ENCODE results near the gene C16orf74. TPM values are rescaled to one million over a fixed set of nuclear protein-coding genes. Genes with fewer than 3 reads are reported as not detected.

C16orf74 gene
- total RNA-seq (ENCODE audit: insufficient read depth, low replicate concordance) = 11.3 TPM

DNA sequence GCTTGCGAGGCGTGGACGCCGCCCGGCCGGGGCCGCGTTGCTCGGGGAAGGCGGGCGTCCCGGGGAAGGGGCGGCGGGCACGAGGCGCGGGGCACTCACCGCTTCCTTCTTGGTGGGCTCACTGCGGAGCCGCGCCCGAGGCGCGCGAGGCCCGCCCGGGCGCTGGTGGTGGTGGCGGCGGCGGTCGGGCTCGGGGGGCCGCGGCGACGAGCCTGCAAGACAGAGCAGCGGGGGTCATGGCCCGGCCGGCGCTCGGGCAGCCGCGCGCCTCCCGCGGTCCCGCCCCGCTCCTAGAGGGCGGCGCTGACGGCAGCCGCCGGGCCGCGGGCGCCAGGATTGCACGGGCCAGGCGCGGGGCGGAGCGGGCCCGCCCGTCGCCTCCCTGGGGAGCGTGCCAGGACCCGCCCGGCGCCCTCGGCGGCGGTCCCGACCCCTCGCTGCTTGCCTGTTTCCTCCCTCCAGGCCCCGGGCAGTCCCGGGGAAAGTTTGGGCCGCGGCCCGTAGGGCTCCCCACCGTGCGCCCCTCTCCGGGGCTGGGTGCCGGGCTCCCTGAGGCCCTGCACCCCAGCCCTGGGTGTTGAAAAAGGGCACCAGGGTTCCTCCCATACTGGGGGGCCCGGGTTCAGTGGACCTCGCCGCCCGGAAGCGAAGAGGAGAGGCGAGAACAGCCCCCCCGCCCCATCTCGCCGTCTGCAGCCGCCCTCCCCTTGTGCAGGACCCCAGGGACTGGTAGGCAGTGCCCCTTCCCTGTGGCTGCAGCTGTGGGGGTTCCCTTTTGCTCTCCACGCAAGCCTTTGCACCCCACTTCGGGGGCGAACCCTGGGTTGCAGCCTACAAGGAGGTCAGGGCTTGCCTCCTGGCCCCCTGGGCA, at the start of gene C16orf74:
C16orf74 (minus strand) TSS at position 270 of the 871 bp plus-strand sequence. CDS start 15,879 bp downstream, outside the sequence.
- DNase-seq (ENCODE audit: low spot score) = peak; percentile 67

DNA sequence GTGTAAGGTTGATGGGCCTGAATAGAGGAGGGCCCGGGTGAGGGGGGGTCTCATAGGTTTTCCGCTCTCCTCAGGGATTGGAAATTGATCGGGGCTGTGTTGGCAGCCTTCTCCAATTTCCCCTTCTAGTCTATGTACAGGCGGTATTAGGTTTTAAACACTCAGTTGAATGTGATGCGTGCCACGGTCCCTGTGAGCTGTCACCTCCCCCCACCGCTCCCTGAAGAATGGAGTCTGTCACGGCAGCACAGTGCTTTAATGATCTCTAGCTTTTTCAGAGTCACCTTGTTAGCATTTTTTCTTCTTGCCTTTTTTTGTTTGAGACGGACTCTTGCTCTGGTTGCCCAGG, 49.4 kb upstream of the C16orf74 start:
- no peak for DNase-seq (ENCODE audit: low spot score)

DNA sequence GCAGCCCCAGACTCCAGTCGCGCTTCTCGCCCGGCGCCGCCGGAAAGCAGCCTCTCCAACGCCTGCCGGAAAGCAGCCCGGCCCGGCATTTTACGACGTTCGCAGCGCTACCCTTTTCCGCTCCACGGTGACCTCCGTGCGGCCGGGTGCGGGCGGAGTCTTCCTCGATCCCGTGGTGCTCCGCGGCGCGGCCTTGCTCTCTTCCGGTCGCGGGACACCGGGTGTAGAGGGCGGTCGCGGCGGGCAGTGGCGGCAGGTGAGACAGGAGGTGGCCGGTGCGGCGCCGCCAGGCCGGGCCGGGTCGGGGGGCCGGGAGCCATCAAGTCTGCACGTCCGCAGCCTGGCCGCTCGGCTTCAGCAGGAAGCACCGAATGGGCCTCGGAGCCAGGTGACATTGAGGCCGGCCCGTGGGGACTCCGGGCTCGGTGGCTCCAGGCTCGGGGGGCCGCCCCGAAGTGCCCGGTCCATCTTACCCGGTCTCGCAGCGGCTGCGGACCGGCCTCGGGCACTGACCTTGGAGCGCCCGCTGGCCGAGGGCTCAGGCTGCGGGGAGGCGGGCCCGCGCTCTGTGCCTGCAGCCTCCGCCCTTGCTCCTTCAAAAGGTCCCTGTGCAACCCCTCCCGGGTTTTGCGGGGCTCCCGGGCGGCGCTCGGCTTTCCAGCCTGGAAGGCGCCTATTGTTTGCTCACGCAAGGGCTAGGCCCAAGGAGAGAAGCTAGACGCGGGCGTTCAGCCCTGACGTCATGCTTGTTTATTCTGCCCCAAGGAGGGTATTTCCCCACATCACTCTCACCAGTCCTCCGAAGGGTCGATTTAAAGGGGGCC, 48.8 kb upstream of the C16orf74 start, which contains the start of the genes COX4I1 and EMC8:
COX4I1 (plus strand) TSS at position 199 of the 824 bp plus-strand sequence. CDS start 1,511 bp downstream, outside the sequence.
EMC8 (minus strand) TSS at position 48 of the 824 bp plus-strand sequence. CDS start 249 bp downstream, outside the sequence.
- DNase-seq (ENCODE audit: low spot score) = peak; percentile 96

- no peak for DNase-seq (ENCODE audit: low spot score)
Measured at GRCh38 chr16:85798901-85799496, 48.1 kb upstream of the C16orf74 start.

DNA sequence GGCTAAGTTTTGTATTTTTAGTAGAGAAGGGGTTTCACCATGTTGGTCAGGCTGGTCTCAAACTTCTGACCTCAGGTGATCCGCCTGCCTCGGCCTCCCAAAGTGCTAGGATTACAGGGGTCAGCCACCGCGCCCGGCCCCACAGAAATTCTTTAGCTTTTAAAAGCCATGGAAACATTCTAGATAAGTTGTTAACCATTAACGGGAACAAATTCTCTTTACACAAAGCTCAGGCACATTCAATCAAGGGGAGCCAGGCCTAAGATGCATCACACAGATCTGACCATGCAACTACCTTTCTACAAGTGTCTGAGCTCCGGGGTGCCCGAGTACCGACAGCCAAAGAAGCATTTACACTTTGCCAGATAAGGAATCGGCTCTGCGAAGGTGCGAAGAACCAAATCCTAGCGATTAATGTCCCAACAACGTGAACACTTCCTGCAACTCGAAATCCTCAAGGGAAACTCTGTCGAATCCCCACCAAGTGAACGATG, 47.4 kb upstream of the C16orf74 start:
- no peak for DNase-seq (ENCODE audit: low spot score)

DNA sequence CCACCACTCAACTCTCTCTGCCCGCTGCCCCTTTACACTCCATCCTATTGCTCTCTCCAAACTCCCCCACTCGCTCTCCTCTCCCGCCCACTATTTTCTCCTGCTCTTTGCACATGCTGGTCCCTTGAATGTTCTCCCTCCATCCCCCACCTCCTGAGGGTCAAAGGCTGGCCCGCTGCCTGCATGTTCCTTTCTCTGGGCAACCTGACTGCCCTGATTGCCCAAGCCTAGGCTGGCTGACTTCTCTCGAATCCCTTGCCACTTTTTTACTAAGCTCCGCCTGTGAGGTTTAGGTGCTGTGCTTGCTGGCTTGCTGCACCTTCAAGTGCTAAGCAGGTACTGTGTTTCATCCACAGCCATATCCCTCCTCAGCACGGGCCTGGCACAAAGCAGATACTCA, 45.7 kb upstream of the C16orf74 start:
- DNase-seq (ENCODE audit: low spot score) = no peak

DNA sequence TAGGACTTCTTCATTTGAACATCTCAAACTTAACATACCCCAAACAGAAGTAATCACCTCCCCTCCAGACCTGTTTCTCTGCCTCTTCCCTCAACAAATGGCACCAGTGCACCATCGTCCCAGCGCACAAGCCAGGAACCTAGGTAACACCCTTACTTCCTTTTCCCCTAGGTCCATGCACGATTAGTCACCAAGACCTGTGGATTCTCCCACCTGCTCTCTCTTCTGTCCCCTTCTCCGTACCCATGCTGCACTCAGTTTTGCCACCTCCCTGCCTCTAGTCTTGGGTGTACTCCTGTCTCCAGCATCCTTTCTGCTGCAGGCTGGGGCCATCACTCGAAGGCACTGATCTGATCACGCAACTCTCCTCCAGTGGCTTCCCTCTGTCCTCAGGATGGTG, 45.3 kb upstream of the C16orf74 start:
- no peak for DNase-seq (ENCODE audit: low spot score)

DNA sequence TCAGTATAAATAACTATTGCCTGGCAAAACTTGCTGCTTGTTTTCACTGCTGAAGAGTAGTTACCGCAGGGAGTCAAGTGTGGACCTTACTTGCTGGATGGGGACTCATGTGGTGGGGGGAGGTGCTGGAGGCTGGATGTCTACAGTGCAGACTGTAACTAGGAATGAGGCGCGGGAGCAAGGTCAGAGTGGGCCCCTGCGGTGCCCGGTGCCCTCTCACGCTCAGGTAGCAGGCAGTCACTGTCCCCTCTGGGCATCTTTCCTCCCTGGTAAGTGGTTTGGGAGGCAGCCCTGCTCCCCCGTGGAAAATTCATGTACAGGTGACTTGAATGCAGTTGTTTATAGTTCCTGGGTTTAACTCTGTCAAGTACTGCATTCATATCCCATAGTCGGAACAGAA, 43.8 kb upstream of the C16orf74 start:
- no peak for DNase-seq (ENCODE audit: low spot score)

- no peak for DNase-seq (ENCODE audit: low spot score)
Measured at GRCh38 chr16:85793662-85794298, 42.9 kb upstream of the C16orf74 start.

DNA sequence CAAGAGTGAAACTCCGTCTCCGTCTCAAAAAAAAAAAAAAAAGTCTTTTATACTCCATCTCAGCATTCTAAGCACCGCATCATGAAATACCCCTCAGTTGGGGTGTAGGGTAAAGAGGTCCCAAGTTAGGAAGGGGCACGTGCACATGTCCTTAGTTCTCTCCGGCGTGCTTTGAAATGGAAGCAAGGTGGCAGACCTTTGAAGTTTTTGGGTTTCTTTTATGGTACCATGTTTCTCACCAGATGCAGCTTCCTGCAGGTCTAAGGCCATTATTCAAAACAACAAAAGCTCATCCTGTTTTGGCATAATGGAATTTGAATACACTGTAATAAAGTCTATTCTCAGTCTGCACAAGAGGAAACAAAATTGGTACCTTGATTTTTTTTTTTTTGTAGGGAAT, 38.9 kb upstream of the C16orf74 start:
- DNase-seq (ENCODE audit: low spot score) = no peak

DNA sequence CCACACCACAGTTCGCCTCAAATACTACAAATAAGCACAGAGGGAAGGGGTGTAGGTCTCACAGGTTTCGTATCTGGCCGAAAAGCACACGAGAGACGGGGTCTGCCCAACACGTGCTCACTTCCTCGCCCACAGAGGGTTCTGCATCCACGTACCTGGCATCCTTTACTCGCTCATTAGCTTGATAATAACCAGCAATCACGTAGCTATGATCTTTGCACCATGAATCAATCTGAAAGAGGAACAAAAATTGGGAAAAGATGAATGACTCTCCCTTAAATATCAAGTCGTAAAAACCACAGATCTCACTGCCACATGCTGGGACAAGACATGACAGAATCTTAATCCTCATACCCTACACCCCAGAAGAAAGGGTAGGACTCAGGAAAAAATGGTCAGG, 37.9 kb upstream of the C16orf74 start:
- DNase-seq (ENCODE audit: low spot score) = no peak

DNA sequence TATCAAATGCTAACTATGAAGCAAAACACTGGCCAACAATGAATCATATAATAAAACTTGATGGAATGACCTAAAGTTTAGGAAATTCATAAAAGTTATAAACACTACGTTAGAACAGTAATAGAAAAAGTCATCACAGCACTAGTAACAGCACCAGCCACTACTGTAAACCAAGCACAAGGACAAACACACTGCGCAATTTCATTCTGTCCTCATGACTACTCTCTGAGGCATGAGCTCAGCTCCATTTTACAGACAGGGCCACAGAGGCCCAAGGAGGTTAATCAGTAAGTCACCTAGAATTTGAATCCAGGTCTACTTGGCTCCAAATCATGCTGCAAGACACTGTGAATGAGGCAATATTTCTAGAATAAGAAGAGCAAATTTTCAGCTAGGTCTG, 35.0 kb upstream of the C16orf74 start:
- no peak for DNase-seq (ENCODE audit: low spot score)

DNA sequence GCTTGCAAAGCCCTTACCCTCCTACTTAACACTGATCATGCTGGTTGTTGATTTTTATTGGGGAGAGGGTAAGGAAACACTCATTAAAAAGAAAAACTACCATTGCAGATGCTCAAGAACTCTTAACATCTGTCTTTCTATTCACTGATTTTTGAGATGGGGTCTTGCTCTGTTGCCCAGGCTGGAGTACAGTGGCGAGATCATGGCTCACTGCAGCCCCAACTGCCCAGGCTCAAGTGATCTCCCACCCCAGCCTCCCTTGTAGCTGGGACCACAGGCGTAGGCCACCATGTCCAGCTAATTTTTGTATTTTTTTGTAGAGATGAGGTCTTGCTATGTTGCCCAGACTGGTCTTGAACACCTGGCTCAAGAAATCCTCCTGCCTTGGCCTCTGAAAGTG, 33.9 kb upstream of the C16orf74 start:
- DNase-seq (ENCODE audit: low spot score) = no peak

- no peak for DNase-seq (ENCODE audit: low spot score)
Measured at GRCh38 chr16:85783441-85783840, 32.5 kb upstream of the C16orf74 start.

DNA sequence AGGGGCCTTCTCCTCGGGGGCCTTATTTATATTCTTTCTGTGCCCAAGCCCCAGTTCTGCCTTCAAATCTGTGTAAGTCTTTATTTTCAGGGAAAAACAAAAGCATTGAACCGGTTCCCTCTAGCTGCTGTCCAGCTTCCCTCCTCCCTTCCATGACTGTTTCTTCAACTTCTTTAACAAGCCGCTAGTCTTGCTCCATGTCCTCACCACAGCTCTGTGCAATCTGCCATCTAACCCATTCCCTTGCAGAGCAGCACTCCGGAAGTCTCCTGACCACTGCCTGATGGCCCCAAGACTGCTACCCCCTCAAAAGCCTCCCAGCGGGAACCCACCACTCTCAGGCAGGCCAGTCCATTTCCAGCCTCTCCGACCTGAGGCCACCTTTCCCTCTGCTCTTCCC, 31.6 kb upstream of the C16orf74 start:
- DNase-seq (ENCODE audit: low spot score) = no peak

DNA sequence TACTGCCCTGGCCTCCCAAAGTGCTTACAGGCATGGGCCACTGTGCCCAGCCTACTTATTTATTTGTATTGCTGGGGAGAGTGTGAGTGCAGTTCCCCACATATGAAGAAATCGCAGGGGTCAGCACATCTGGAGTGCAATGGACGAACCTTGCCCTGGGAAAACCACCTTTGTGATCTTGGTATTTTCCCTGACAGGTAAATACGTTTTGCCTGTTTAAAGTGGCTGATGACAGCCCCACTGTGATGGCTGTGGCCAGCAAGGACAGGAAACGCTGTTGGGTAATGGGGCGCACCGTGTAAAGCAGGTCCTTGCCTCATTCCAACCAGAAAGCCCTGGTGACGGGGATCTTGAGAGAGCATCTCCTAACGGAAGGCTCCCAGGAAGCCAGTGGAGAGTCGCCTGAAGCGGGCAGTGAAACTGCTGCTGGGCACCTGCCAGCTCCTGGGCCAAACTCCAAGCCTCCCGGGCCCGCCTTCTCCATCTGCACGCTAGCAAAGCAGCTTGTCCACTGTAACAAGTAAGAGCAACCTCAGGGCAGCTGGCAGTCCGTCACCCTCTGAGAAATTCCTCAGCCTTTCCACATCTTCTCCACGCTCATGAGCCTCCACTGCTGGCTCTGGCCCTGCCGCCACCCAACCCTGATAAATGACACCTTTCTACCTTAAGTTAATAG, 30.9 kb upstream of the C16orf74 start:
- no peak for DNase-seq (ENCODE audit: low spot score)

DNA sequence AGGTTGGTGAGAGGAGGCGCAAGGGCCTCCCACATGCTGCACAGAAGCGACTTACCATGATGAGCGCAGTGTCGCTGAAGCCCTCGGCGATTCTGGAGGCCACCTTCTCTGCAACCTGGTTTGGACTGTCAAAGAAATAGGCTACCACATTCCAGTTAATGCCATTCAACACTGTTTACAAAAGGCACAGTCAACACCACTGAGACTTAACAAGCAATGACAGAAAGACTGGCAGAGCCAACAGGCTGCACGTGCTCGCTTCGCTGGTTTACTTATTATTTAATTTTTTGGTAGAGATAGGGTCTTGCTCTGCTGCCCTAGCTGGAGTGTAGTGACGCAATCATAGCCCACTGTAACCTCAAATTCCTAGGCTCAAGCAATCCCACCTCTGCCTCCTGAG, 30.3 kb upstream of the C16orf74 start:
- DNase-seq (ENCODE audit: low spot score) = no peak

- no peak for DNase-seq (ENCODE audit: low spot score)
Measured at GRCh38 chr16:85780281-85780680, 29.4 kb upstream of the C16orf74 start.

- no peak for DNase-seq (ENCODE audit: low spot score)
Measured at GRCh38 chr16:85778873-85779272, 28.0 kb upstream of the C16orf74 start.

DNA sequence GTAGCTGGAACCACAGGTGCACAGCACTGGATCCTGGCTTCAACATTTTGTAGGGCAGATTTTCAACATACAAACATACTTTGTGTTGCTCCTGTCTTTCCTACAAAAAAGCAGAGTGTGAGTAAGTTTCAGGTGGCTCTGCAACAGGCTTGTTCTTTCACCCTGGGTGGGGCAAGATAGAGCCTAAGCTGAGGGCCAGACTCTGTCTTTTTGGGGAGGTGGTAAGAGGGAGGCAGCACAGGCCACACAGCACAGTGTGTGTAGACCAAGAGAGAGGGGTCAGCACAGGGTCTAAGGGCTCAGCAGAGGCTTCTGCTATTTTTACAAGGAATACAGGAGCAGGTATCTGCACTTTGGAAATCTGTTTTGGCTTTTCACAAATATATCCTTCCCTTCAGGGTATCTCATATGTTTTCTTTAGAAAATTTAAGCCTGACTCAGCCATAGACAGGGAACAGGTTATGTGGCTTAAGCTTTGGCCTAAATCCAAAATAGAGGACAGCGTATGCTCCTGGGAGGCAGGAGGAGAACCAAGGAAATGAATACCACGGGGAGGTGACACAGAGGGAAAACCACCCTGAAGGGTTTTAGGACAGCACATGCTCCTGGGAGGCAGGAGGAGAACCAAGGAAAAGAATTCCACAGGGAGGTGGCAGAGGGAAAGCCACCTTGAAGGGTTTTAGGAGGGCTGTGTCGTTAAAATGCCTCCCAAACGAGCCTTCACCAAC, 26.9 kb upstream of the C16orf74 start:
- DNase-seq (ENCODE audit: low spot score) = no peak
